ENCODE results near the gene NXPH1. TPM values are rescaled to one million over a fixed set of nuclear protein-coding genes. Genes with fewer than 3 reads are reported as not detected.

NXPH1 gene
- polyA plus RNA-seq, 1 donor (not counting 4 experiments of a cell fraction or from before 2014, with no cell fraction given) = not detected

DNA sequence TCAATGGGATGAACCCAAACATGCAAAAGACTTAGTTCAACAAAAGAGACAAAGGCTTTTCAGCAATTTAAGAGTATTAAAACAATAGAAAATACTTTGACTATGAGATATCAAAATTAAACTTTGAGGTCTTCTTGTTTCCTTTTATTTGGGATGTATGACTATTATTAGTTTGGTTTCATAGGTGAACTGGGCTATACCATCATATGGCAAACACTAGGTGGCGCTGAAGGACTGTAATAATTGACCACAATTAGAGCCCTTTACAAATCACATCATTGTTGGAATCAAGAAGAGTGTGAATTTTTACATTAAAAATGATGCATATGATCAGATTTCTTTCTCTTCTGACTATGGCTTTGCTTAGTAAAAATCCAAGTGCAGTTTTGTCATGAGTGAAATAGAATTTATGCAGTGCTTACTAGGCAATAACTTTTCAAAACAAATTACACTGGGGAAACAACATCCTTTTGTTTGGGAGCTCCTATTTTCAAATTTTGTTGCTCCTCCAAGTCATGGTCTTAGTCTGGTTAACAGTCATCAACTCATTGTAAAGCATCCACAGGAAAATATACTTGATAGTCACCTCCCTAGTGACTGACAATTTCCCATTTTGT lies 14.7 kb upstream of the NXPH1 start:
- Histone ChIP-seq H2AFZ (ENCODE audit: control insufficient read depth, low read length) (no peak overlapping the region), H3K27me3 (ENCODE audit: control insufficient read depth, extremely low read depth, insufficient read depth, low read length) (no peaks in the 10 kb centered on the region), H3K9ac (ENCODE audit: control insufficient read depth, extremely low read depth, insufficient read depth, low read length) (no peak overlapping the region), H4K20me1 (ENCODE audit: control insufficient read depth, extremely low read depth, insufficient read depth, low read length) (no peaks in the 10 kb centered on the region), H3K4me2 (ENCODE audit: control insufficient read depth, extremely low read depth, insufficient read depth, low read depth, low read length) (no peak overlapping the region), H3K9me1 (ENCODE audit: control insufficient read depth, extremely low read depth, insufficient read depth, low read length) (no peaks in the 10 kb centered on the region), H3K4me3 (ENCODE audit: control insufficient read depth in 2 of 3, extremely low read depth in 1 of 3, insufficient read depth in 2 of 3, low read depth in 1 of 3, low read length in 3 of 3) (no peak overlapping the region), H3K79me2 (ENCODE audit: control insufficient read depth, insufficient read depth, low read length) (no peaks in the 10 kb centered on the region), H3K4me1 (ENCODE audit: control insufficient read depth, extremely low read depth, insufficient read depth, low read length) (no peaks in the 10 kb centered on the region), H3K9me3 (ENCODE audit: control insufficient read depth, low read depth, low read length) (no peaks in the 10 kb centered on the region), H3K27ac (ENCODE audit: control insufficient read depth, insufficient read depth, low read length) (no peak overlapping the region), H3K36me3 (ENCODE audit: control insufficient read depth in 2 of 2, extremely low read depth in 1 of 2, insufficient read depth in 2 of 2, low read length in 2 of 2) (no peaks in the 10 kb centered on the region)
- dilution Hi-C loops (cut with MboI; ENCODE audit: extremely low pct_ligation_motif_present, low sequenced_read_pairs) = no loop called here
- peak; percentile 21 for DNase-seq (ENCODE audit: low read depth, low spot score)
- FAIRE-seq = no peak
- TF ChIP-seq EZH2 (IDR thresholded peaks at IDR 0.05; ENCODE audit: low read length) = no peak
- TF ChIP-seq, protein P1, sequence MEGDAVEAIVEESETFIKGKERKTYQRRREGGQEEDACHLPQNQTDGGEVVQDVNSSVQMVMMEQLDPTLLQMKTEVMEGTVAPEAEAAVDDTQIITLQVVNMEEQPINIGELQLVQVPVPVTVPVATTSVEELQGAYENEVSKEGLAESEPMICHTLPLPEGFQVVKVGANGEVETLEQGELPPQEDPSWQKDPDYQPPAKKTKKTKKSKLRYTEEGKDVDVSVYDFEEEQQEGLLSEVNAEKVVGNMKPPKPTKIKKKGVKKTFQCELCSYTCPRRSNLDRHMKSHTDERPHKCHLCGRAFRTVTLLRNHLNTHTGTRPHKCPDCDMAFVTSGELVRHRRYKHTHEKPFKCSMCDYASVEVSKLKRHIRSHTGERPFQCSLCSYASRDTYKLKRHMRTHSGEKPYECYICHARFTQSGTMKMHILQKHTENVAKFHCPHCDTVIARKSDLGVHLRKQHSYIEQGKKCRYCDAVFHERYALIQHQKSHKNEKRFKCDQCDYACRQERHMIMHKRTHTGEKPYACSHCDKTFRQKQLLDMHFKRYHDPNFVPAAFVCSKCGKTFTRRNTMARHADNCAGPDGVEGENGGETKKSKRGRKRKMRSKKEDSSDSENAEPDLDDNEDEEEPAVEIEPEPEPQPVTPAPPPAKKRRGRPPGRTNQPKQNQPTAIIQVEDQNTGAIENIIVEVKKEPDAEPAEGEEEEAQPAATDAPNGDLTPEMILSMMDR (optimal IDR thresholded peaks at IDR 0.05 in 1 of 3, IDR thresholded peaks at IDR 0.05 in 1 of 3, conservative IDR thresholded peaks at IDR 0.05 in 1 of 3; ENCODE audit: extremely low read depth in 1 of 3, insufficient read depth in 2 of 3, low read length in 3 of 3) = peak in 2 of 3 experiments; percentile 52 to 56

DNA sequence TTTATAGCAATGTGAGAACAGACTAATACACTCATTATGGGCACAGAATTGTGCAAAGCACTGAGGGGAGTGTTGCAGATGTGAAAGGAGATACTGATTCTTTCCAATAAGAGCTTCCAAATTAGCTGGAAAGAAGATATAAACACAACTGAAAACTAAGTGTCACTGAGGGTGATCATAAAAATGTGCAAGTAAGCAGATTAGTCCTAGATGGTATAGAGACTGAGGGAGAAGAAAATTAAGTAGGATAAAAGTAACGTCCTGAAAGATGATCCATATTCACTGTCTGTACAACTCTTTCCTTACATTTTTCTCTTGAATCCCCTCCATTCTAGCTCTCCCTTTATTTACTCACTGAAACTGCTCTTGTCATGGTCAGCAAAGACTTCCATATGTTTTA lies 11.2 kb upstream of the NXPH1 start:
- TF ChIP-seq, protein P1 (optimal IDR thresholded peaks at IDR 0.05 in 1 of 3, IDR thresholded peaks at IDR 0.05 in 1 of 3, conservative IDR thresholded peaks at IDR 0.05 in 1 of 3; ENCODE audit: extremely low read depth in 1 of 3, insufficient read depth in 2 of 3, low read length in 3 of 3) = no peak
- TF ChIP-seq EZH2 (IDR thresholded peaks at IDR 0.05; ENCODE audit: low read length) = no peak
- Histone ChIP-seq H3K4me1 (ENCODE audit: control insufficient read depth, extremely low read depth, insufficient read depth, low read length) (no peaks in the 10 kb centered on the region), H3K27me3 (ENCODE audit: control insufficient read depth, extremely low read depth, insufficient read depth, low read length) (no peaks in the 10 kb centered on the region), H3K36me3 (ENCODE audit: control insufficient read depth in 2 of 2, extremely low read depth in 1 of 2, insufficient read depth in 2 of 2, low read length in 2 of 2) (no peaks in the 10 kb centered on the region), H3K79me2 (ENCODE audit: control insufficient read depth, insufficient read depth, low read length) (no peaks in the 10 kb centered on the region), H3K4me2 (ENCODE audit: control insufficient read depth, extremely low read depth, insufficient read depth, low read depth, low read length) (no peak overlapping the region), H3K4me3 (ENCODE audit: control insufficient read depth in 2 of 3, extremely low read depth in 1 of 3, insufficient read depth in 2 of 3, low read depth in 1 of 3, low read length in 3 of 3) (no peak overlapping the region), H4K20me1 (ENCODE audit: control insufficient read depth, extremely low read depth, insufficient read depth, low read length) (no peaks in the 10 kb centered on the region), H3K27ac (ENCODE audit: control insufficient read depth, insufficient read depth, low read length) (no peak overlapping the region), H2AFZ (ENCODE audit: control insufficient read depth, low read length) (no peak overlapping the region), H3K9me3 (ENCODE audit: control insufficient read depth, low read depth, low read length) (no peaks in the 10 kb centered on the region), H3K9ac (ENCODE audit: control insufficient read depth, extremely low read depth, insufficient read depth, low read length) (no peak overlapping the region), H3K9me1 (ENCODE audit: control insufficient read depth, extremely low read depth, insufficient read depth, low read length) (no peaks in the 10 kb centered on the region)
- dilution Hi-C loops (cut with MboI; ENCODE audit: extremely low pct_ligation_motif_present, low sequenced_read_pairs) = no loop called here
- FAIRE-seq (no peak), DNase-seq (ENCODE audit: low read depth, low spot score) (no peak)

Data from keratinocyte (primary cell).